ENCODE results near the gene POU4F2.

DNA sequence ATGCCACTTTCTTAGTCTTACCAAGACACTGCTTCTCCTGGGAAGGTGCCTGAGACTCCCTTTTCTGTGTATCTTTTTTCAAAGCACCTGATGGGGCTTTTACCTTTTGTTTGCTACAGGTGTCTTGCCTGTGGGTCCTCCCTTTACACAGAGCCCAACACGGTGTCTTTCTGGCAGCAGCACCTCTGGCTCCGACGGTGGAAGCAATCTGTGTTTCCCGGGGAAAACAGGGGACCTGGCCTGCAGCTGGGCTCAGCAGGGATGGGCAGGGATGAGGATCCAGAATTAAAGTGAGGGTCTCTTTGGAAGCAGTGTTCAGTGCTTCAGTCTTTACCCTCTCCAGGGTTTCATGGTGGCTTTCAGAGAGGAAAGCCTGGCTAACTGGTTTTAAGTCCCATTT, 11.3 kb downstream of the POU4F2 start:
- TF ChIP-seq, protein P1, sequence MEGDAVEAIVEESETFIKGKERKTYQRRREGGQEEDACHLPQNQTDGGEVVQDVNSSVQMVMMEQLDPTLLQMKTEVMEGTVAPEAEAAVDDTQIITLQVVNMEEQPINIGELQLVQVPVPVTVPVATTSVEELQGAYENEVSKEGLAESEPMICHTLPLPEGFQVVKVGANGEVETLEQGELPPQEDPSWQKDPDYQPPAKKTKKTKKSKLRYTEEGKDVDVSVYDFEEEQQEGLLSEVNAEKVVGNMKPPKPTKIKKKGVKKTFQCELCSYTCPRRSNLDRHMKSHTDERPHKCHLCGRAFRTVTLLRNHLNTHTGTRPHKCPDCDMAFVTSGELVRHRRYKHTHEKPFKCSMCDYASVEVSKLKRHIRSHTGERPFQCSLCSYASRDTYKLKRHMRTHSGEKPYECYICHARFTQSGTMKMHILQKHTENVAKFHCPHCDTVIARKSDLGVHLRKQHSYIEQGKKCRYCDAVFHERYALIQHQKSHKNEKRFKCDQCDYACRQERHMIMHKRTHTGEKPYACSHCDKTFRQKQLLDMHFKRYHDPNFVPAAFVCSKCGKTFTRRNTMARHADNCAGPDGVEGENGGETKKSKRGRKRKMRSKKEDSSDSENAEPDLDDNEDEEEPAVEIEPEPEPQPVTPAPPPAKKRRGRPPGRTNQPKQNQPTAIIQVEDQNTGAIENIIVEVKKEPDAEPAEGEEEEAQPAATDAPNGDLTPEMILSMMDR (IDR thresholded peaks at IDR 0.05; ENCODE audit: low read depth, low read length), result no peak
- no peak for TF ChIP-seq EZH2phosphoT487 (IDR thresholded peaks at IDR 0.05; ENCODE audit: low read depth)
